Karpas-422 (cell line): ENCODE data around the gene DPYD. TPM values are rescaled to one million over a fixed set of nuclear protein-coding genes. Genes with fewer than 3 reads are reported as not detected.

ENCODE experiments used
- DNase-seq: peaks from one replicate; pipeline ENCODE4 v3.0.0-alpha.2; 2015
- H2AFZ ChIP-seq: fragments of 200-600 bp; sonication (generic); 2 replicates; pipeline ENCODE4 v1.6.1; 2014; ENCODE audit warnings: antibody characterized with exemption, low read length, mixed read lengths
- H3K27ac ChIP-seq: fragments of 200-600 bp; sonication (generic); 2 replicates; pipeline ENCODE4 v1.5.1; 2014; ENCODE audit warnings: mild to moderate bottlenecking, low read length, moderate library complexity
- H3K27me3 ChIP-seq: fragments of 200-600 bp; sonication (generic); 2 replicates; pipeline ENCODE4 v1.6.1; 2014; ENCODE audit warnings: low read length, mixed read lengths
- H3K36me3 ChIP-seq: fragments of 200-600 bp; sonication (generic); 2 replicates; pipeline ENCODE4 v1.6.1; 2014; ENCODE audit warnings: low read length, mixed read lengths; ENCODE audit not compliant: insufficient read depth
- H3K4me1 ChIP-seq: fragments of 200-600 bp; sonication (generic); 2 replicates; pipeline ENCODE4 v1.6.1; 2014; ENCODE audit warnings: mild to moderate bottlenecking, low read length, mixed read lengths
- H3K4me2 ChIP-seq: fragments of 200-600 bp; sonication (generic); 2 replicates; pipeline ENCODE4 v1.6.1; 2014; ENCODE audit warnings: low read length, low read depth, mild to moderate bottlenecking; ENCODE audit not compliant: poor library complexity, severe bottlenecking
- H3K4me3 ChIP-seq: fragments of 200-600 bp; sonication (generic); 2 replicates; pipeline ENCODE4 v1.5.1; 2014; ENCODE audit warnings: mild to moderate bottlenecking, antibody characterized with exemption, low read length, mixed read lengths
- H3K79me2 ChIP-seq: fragments of 200-600 bp; sonication (generic); 2 replicates; pipeline ENCODE4 v1.6.1; 2014; ENCODE audit warnings: mild to moderate bottlenecking, low read length, mixed read lengths
- H3K9ac ChIP-seq: fragments of 200-600 bp; sonication (generic); 2 replicates; pipeline ENCODE4 v1.6.0; 2014; ENCODE audit warnings: low read length
- H3K9me2 ChIP-seq: fragments of 200-600 bp; sonication (generic), shearing (Covaris generic); replicated peaks from 2 replicates; pipeline ENCODE4 v1.6.0; 2014; ENCODE audit warnings: mild to moderate bottlenecking, low read length, moderate library complexity; ENCODE audit not compliant: insufficient read depth
- H3K9me3 ChIP-seq: fragments of 300-700, 200-600 bp; sonication (generic); 2 replicates; pipeline ENCODE4 v1.6.1; 2014; ENCODE audit warnings: low read length, mixed read lengths
- H4K20me1 ChIP-seq: fragments of 200-600 bp; sonication (generic); 2 replicates; pipeline ENCODE4 v1.6.1; 2014; ENCODE audit warnings: mild to moderate bottlenecking, antibody characterized with exemption, low read length, low read depth; ENCODE audit not compliant: insufficient read depth
- total RNA-seq: library from RNA; depleted of rRNA; stranded (reverse); fragments of >200 nt; shearing (Covaris generic); gene quantifications from 2 replicates; pipeline ENCODE4 v1.2.3, GENCODE V29; 2014; ENCODE audit warnings: low replicate concordance

The DPYD gene
- total RNA-seq, 1 experiment from 2014 or later: 59.4 TPM

- Histone ChIP-seq H2AFZ (no peak overlapping the region), H3K79me2 (no peaks in the 10 kb centered on the region), H3K27me3 (no peaks in the 10 kb centered on the region), H3K4me2 (no peak overlapping the region), H4K20me1 (no peaks in the 10 kb centered on the region), H3K36me3 (no peaks in the 10 kb centered on the region), H3K9ac (no peak overlapping the region), H3K9me2 (0 out of 2 replicates have a peak, but pooled peaks cover 2% of the 10 kb centered on the region), H3K4me1 (peaks cover 2% of the 10 kb centered on the region), H3K4me3 (no peak overlapping the region), H3K9me3 (no peaks in the 10 kb centered on the region), H3K27ac (no peak overlapping the region)
- DNase-seq: no peak
Observed at GRCh38 chr1:97038410-97038809, 882.4 kb downstream of the DPYD start.

GRCh38 chr1:97034651-97035050 lies 886.2 kb downstream of the DPYD start:
- Histone ChIP-seq H3K27me3 (0 out of 2 replicates have a peak, but pooled peaks cover 2% of the 10 kb centered on the region), H3K9me3 (no peaks in the 10 kb centered on the region), H3K79me2 (no peaks in the 10 kb centered on the region), H4K20me1 (no peaks in the 10 kb centered on the region), H3K9ac (no peak overlapping the region), H3K27ac (no peak overlapping the region), H2AFZ (no peak overlapping the region), H3K4me2 (no peak overlapping the region), H3K4me1 (peaks cover 2% of the 10 kb centered on the region), H3K9me2 (0 out of 2 replicates have a peak, but pooled peaks cover 2% of the 10 kb centered on the region), H3K4me3 (no peak overlapping the region), H3K36me3 (no peaks in the 10 kb centered on the region)
- DNase-seq: no peak

- H2AFZ ChIP-seq: no peak overlapping the region
- no peaks in the 10 kb centered on the region for H3K9me3 ChIP-seq
- no peak overlapping the region for H3K9ac ChIP-seq
- no peaks in the 10 kb centered on the region for H3K79me2 ChIP-seq
- H3K36me3 ChIP-seq: no peaks in the 10 kb centered on the region
- no peak for DNase-seq
- peaks cover 2% of the 10 kb centered on the region for H3K4me1 ChIP-seq
- H3K27me3 ChIP-seq: 0 out of 2 replicates have a peak, but pooled peaks cover 2% of the 10 kb centered on the region
- H3K4me3 ChIP-seq: no peak overlapping the region
- no peaks in the 10 kb centered on the region for H4K20me1 ChIP-seq
- no peak overlapping the region for H3K4me2 ChIP-seq
- H3K27ac ChIP-seq: no peak overlapping the region
- 0 out of 2 replicates have a peak, but pooled peaks cover 2% of the 10 kb centered on the region for H3K9me2 ChIP-seq
Observed at GRCh38 chr1:97033949-97034348, 886.9 kb downstream of the DPYD start.
